Left hindlimb (tissue), 1 donor: Measurements from ENCODE around the gene MKKS.
"Not testable (repeated sequence)": the region's sequence is repeated elsewhere in the genome, so short reads cannot be mapped to it uniquely, and the experiment has no call there.

Source experiments
- DNase-seq: peaks from one replicate; pipeline ENCODE4 v3.0.0-alpha.2; 2018

The MKKS gene

DNA sequence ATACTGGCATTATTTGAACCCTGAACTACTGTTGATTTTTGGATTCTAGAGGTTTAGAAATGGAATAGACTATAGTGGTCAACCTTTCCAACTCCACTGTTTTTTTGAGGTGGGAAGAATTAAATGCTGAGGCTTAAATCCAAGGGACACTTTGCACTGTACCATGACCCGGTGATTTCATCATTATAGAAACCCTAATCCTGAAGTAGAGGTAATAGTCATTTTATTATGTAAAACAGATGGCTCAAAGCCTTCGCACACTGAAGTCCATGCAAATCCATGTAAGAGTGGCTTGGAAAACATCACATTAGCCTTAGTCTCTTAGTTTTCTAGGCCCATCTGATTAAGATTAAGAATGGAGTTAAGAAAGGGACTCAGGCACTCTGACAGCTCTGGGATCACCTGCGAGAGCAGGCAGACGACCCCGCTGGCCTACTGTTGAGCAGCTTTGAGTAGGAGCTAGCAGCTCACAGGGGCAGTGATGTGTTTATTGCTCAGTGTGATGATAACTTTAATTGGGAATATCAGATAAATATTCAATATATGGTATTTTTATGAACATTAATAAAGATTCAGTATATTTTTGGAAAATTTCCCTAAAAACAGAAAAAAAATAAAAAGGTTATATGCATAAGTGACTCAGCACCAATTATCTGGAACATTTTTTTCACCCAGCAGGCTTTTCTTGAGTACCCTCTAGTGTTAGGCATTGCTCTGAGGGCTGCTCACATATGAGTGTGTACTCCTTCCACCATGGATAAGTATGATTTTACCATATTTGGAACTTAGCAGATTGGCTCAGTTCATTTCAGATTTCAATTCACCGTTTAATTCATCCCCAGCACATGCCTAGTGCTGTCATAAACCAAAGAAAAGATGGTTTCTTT, 14.5 kb upstream of the MKKS start:
- no peak for DNase-seq

DNA sequence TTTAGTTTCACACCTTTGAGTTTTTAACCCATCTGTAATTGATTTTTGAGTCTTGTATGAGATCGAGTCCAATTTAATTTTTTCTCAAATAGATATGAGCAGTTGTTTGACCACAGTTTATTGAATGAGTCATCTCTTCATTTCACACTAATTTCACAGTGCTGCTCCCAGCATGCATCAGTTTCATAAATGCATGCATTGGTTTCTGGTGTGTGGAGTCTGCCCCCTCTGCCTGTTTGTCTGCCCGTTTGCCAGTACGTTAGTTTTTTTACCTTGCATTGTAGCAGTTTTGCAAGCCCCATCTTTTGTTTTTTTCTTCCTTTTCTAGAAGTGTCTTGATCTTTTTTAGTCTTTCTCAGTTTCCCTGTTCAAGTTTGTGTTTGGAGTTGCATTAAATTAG, 13.0 kb upstream of the MKKS start:
- no peak for DNase-seq

DNA sequence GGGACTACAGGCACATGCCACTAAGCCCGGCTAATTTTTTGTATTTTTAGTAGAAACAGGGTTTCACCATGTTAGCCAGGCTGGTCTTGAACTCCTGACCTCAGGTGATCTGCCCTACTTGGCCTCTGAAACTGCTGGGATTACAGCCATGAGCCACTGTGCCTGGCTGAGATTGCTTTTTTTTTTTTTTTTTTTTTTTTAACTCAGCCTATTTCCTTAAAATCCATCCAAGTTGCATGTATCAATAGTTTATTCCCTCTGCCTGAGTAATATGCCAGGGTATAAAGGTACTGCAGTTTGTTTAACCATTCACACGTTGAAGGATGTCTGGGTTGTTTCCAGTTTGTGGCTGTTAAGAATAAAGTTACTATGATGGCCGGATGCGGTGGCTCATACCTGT, 11.7 kb upstream of the MKKS start:
- no peak for DNase-seq

DNA sequence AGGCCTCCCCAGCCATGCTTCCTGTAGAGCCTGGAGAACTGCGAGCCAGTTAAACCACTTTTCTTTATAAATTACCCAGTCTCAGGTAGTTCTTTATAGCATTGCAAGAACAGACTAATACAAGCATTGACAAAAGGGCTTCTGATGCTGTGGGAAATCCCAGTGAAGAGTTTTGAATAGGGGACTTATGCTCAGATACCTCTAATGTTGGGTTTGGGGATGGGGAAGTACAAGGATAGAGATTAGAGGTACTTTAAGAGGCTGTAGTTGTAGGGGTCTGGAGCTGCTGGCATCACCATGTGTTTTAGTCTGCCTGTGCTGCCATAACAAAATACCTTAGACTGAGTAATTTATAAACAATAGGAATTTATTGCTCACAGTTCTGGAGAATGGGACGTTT, 9.9 kb upstream of the MKKS start:
- DNase-seq, result no peak

DNA sequence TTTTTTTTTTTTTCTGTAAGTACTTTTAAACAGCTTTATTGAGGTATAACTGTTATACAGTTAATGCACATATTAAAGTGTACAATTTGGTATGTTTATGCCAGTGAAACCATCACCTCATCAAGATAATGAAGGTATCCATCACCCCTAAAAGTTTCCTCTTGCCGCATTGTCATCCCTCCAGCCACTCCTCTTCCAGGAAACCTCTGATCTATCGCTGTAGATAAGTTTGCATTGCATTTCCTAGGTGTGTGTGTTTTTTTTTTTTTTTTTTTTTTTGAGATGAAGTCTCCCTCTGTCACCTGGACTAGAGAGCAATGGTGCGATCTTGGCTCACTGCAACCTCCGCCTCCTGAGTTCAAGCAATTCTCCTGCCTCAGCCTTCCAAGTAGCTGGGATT, 4.2 kb upstream of the MKKS start:
- no peak for DNase-seq

DNA sequence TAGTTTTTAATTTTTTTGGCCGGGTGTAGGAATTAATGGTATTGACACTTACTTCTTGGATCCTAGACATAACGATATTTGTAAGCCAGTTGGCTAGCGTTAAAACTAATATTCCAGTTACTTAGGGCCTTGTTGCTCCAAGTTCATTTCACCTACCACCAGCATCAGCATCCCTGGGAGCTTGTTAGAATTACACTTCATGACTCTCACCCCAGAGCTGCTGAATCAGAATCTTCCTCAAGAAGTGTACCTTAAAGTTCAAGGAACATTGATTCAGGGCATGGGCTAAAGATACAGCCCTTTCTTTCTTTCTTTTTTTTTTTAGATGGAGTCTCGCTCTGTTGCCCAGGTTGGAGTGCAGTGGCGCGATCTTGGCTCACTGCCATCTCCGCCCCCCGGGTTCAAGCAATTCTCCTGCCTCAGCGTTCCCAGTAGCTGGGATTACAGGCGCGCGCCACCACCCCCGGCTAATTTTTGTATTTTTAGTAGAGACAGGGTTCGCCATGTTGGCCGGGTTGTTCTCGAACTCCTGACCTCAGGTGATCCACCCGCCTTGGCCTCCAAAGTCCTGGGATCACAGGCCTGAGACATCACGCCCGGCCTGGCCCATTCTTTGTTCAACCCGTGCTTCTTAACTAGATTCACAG, 2.2 kb upstream of the MKKS start:
- no peak for DNase-seq

DNA sequence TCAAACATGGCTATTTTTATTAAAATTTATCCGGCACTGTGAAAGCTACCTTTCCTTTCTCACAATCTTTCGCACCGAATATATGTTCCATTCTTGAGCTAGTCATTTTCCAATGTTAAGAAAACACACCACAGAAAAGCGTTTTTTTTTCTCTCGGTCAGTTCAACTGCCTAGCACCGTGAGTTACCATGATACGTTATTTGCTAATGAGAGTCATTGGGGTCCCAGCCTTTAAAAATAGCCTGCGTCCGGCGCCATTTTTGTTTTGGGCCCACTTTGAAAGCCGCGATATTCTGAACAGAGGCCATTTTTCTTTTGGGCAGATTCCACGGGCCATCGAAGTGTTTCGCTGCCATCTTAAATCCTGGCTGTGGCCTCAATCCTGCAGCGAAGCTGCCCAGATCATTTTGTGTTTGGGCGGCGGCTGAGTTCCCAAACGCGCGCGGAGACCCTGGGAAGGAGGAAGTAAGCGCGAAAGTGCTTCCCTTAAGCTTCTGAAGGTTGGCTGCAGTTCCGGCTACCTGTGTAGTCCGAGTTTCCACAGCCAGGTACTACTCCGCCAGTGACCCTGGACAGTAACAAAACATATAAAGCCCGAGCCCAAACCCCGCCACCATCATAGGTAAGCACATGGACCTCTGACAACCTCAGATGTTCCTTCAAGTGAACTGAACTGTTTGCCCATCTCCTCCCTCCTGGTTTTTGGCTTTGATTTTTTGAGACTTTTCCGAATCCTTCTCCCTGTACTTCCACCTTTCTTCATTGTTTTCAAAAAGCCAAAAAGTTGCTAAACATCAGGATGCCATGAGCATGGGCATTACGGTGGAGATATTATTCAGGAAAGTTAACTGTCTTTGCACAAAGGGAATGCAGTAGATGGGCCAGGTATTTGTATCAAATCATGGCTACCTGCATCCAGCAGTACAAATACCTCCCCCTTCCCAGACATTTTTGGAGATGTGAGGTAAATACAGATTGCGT, 1.1 kb upstream of the MKKS start, which contains the start of gene SLX4IP:
TSS of gene SLX4IP (plus strand) at position 474 of the 981 bp plus-strand sequence. CDS start 22,900 bp downstream, outside the sequence.
- DNase-seq, result peak; percentile 95

DNA sequence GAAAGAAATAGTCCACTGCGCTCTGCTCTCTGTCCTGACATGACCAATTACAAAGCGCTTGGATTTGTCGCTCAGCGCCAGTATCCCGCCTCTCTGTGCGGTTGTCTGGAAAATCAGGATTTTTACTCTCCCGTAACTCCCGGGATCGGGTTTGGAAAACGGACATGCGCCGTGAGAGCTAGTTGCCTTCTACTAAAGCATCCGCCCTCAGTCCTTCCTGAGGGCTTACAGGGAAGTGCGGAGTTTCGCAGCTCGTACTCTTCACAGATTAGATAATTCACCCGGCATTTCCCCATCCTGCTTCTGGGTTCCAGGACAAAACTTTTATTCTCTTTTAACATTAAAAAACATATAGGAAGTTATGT, 427 bp upstream of the MKKS start:
- DNase-seq, result peak; percentile 97

DNA sequence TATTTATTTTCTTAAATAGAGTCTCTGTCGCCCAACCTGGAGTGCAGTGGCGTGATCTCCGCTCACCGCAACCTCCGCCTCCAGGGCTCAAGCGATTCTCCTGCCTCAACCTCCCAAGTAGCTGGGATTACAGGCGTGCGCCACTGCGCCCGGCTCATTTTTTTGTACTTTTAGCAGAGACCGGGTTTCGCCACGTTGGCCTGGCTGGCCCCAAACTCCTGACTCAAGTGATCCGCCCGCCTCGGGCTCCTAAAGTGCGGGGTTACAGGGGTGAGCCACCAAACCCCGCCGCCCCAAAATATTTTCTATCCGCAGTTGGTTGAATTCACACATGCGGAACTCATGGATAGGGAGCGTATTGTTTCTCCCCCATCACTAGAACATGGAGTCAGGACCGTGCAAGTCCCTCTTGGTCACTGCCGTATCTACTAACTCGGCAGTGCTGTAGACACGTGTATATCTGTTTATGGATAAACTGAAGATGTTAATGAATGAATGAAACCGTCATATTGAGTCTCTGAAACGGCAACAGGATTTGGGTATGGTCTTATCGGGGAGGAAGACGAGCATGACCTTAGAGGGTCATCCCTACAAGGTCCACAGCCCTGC, 904 bp downstream of the MKKS start:
- no peak for DNase-seq

DNA sequence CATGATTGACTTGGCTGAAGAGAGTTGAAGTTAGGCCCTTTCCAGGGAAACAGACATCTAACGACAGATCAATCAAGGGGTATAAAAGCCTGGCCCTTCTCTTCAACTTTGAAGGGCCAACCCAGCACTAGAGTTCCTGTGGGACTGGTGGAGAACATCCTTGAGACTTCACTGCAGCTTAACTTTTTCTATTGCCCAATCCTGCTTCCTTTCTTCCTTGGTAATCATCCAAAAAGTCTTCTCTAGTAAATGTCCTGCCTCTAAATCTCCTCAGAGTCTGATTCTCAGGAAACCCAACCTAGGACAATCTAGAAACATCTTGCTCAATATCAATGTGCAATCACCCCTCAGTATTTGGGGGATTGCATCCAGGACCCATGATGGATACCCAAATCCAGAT, 1.9 kb downstream of the MKKS start:
- DNase-seq, result no peak

DNA sequence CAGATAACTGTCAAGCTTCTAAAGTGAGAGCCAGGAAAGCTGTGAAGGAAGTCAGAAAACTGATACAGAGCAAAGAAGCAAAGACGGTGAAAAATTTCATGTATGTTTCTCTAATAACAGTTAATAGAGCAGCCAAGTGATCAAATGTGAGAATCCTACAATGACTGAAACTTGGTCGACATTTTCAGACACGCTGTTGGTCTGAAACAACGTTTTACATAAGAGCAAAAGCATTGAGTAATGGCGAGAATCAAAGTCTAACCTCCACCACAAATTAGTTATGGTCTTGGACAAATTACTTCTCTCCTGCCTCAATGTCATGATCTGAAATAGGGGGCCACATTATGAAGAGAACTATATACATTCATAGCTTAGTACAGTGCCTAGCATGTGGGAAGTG, 3.3 kb downstream of the MKKS start:
- no peak for DNase-seq

DNA sequence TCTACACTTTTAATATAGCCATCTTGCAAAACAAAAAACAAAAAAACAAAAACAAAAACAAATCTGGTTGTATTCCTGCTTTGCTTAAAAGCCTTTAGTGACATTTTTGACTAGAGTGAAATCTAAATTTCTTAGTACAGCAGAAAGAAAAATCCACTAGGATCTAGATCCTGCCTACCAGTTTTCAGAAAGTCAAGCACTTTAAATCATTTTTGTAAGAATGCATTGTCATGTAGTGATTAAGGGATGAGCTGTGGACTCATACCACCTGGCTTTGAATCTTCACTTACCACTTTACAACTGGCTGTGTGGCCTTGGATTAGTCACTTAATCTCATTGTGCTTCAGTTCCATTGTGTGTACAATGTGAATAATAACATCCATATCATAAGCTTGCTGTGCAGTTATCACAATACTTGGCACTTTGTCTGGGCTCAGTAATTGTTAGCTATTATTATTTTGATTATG, 4.0 kb downstream of the MKKS start:
- DNase-seq, result no peak

DNA sequence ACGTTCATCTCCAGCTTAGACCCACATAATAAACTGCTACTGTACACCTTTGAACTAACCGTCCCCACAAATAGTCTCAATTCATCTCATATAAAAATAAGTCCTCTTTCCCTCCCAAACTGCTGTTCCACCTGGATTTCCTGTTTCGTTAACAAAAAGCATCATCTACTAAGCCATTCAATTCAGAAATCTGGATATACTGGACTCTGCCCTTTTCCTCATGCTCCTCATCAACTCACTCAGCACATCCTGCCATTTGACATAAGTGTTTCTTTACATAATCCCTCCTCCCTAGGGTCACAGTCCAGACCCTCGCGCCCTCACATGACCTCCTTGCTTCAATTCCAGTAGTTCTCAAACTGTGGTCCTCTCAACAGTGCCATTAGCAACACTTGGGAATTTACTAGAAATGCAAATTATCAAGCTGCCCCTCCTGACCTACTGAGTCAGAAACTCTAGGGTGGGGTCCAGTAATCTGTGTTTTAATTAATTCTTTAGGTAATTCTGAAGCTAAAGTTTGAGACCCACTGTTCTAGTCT, 4.5 kb downstream of the MKKS start:
- DNase-seq, result no peak

DNA sequence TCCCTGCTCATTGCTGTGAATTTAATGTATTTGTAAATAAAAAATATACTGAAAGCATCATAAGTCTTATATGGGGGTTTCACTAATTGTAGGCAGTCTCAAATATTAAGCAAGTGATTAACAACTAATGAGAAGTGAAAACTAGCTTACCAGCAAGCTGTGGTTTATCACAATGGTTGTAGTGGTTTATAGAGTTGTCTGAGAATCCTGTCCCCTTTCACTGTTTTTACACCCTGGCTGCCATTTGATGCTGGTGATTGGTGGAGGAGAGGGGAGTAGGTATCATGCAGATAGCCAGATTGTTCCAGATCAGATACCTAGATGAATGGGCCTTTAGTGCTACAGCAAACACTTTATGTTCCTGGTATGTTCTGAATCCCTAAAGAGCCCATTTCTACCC, 6.0 kb downstream of the MKKS start:
- DNase-seq, result no peak

DNA sequence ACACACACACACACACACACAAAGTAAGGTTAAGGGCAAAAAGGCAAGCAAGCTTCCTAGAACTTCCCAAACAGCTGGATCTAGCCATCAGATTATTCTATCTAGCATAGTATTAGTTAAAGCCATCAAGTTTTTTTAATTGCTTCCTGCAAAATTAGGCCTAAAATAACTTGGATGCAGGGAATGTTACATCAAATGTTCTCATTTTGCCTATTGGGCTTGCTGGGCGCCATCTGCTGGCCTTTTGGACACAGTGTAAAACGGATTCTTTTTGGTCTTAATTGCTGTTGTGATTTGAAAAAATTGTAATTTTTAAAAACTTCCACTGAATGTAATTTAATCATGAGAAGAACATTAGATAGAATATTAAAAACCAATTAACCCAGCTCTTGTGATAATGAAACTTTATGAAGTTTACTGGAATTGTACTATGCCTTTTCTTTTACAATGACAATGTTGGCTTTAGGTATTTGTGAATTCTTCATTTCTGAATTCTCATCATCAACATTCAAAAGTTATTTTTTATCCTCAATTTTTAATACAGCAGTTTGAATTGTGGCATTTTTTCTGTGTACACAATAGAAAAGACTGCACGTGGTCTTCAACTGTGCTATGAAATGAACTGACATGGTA, 6.8 kb downstream of the MKKS start:
- DNase-seq, result no peak

DNA sequence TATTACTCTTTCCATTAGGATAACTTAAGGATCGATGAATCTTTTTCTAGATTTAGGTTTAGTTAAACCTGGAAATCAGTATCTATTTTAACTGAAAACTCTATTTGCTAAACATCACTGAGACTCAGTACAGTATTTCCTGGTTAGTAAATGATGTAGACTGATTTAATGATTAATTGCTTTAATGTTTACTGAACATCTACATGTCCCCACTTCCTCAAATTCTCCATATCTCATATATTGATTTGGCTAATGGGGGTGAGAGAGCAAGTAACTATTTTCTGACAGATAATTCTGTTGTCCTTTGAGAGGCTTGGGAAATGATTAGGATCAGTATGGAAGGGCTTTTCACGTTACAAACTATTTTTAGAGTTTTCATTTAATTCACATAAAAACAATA, 10.3 kb downstream of the MKKS start:
- DNase-seq, result no peak

DNA sequence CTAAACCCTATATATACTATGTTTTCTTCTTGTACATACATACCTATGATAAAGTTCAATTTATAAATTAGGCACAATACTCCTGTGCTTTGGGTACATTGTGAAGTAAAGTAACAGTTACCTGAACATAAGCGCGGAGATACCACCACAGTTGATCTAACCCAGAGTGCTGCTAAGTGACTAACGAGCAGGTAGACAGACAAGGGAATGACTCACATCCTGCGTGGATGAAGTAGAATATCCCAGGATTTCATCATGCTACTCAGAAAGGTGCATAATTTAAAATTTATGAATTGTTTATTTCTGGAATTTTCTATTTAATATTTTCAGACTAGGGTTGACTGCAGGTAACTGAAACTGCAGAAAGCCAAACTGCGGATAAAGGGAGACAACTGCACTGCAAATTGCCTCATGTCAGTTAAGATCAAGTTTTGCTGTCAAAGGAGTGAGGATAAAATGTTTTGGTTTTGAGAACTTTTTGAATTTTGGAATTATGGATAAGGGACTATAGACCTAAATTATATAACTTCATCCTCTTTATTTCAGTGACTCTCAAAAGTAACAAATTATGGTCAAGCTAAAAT, 14.4 kb downstream of the MKKS start:
- DNase-seq, result no peak

DNA sequence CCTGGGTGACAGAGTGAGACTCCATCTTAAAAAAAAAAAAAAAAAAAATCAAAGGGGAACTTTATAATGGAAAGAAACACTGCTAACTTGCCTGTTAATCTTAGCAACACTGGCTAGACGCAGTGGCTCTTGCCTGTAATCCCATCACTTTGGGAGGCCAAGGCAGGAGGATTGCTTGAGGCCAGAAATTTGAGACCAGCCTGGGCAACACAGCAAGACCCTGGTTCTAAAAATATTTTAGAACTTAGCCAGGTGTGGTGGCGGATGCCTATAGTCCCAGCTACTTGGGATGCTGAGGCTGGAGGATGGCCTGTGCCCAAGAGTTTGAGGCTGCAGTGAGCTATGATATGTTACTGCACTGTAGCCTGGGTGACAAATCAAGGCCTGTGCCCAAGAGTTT, 16.8 kb downstream of the MKKS start:
- DNase-seq, result not testable (repeated sequence)

DNA sequence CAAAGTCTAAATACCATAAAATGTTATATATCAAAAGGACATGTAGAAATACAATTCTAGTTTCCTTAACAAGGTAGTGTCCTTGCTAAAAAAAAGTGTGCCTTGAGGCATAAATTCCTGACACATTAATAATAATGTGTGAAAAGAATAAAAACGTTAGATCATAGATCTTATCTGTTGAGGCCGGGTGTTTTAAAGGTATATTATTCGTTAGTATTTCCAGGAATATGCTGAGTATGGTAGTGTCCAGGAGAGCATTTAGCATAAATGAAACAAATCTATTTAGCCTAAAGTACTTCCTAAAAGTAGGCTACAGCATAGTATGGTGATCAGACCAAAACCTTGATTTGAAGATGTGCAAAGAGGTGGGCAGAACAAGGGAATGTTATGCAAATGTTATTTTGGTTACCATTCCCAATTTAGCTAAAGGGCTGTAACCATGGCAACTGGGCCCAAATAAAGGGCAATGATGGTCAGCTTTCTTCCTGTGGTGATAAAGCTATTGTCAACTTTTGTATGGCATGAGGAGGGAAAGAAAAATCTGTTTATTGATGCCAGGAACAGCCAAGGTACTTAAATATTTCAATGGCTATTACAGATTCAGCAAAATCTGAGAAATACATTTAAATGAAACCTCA, 18.9 kb downstream of the MKKS start:
- no peak for DNase-seq

DNA sequence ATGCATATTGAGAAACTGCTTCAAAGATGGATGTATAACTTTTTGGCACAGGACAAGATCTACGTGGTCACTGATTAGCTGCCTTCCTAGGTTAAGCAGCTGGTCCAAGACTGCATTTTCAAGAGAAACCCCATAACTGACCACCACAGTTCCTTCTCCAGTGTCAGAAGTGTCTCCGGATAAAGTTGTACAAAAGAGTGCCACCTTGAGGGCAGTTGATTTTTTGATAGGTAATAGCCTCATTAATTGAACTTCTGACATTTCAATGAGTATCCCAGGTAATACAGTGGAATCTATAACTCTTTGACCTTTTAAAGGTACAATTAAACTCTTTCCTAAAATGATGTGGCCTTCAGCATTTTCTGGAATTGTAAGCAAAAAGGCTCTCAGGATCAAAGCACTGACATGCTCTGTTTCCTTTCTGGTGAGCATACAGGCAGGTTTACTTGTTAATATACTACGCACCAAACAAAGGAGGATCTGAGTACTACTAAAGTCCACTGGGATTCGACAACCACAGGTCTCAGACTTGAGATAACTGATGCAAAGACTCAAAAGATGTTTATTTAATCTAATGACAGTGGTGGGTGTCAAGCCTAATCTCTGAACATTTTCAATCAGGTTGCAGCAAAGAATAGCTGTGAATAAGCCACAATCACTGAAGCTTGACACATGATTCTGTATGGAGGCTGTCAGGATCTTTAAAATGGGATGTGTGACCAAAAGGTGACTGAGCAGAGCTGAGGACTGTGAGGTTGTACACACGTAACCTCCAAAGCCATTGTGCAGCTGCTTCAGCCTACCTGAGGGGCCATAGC, 21.2 kb downstream of the MKKS start:
- no peak for DNase-seq
